ENCODE measurements around the gene PLK1. TPM values are rescaled to one million over a fixed set of nuclear protein-coding genes. Genes with fewer than 3 reads are reported as not detected.

The PLK1 gene
- total and polyA plus RNA-seq, 2 of the 13 experiments (the other 11 are each of a cell fraction or from before 2014, with no cell fraction given): 71.5 to 76.3 TPM

DNA sequence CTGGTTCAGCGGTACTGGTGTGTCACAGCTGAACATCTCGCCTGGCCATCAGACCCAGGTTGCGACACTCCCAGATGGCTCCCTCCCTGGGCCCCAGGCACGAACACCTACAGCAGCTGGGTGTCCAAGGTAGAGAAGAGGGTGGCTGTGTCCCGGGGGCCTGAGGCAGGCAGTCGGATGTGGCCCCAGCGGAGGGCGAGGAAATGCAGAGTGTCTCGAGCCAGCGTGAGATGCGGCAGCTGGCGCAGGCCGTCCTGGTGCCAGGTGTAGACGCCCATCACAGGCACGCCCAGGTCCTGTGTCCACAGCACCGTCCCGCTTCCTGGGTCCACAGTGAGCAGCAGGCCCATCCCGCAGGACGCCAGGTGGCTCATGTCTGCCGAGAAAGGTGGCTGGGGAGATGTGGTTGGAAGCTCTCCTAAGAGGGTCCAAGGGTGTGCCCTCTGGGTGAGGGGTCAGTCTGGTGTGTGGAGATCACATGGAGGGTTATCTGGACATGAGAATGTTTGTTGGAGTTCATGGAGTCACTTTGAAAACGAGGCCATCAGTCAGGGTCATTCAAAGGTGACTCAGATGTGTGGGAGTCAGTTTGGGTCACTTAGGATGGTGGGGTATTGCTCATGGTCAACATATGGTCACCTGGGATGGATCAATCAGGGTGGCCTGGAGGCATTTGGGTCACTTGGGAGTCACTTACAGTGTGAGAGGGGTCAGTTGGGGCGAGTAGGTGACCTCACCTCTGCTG lies 26.3 kb downstream of the PLK1 start (continued):
- TF ChIP-seq, protein P1, sequence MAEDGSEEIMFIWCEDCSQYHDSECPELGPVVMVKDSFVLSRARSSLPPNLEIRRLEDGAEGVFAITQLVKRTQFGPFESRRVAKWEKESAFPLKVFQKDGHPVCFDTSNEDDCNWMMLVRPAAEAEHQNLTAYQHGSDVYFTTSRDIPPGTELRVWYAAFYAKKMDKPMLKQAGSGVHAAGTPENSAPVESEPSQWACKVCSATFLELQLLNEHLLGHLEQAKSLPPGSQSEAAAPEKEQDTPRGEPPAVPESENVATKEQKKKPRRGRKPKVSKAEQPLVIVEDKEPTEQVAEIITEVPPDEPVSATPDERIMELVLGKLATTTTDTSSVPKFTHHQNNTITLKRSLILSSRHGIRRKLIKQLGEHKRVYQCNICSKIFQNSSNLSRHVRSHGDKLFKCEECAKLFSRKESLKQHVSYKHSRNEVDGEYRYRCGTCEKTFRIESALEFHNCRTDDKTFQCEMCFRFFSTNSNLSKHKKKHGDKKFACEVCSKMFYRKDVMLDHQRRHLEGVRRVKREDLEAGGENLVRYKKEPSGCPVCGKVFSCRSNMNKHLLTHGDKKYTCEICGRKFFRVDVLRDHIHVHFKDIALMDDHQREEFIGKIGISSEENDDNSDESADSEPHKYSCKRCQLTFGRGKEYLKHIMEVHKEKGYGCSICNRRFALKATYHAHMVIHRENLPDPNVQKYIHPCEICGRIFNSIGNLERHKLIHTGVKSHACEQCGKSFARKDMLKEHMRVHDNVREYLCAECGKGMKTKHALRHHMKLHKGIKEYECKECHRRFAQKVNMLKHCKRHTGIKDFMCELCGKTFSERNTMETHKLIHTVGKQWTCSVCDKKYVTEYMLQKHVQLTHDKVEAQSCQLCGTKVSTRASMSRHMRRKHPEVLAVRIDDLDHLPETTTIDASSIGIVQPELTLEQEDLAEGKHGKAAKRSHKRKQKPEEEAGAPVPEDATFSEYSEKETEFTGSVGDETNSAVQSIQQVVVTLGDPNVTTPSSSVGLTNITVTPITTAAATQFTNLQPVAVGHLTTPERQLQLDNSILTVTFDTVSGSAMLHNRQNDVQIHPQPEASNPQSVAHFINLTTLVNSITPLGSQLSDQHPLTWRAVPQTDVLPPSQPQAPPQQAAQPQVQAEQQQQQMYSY (CRISPR knock-in tag; IDR thresholded peaks at IDR 0.05): no peak
- TF ChIP-seq ZFP37 (CRISPR knock-in tag; IDR thresholded peaks at IDR 0.05; ENCODE audit: borderline replicate concordance): no peak
- TF ChIP-seq, protein P2, sequence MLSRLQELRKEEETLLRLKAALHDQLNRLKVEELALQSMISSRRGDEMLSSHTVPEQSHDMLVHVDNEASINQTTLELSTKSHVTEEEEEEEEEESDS (CRISPR knock-in tag; IDR thresholded peaks at IDR 0.05; ENCODE audit: borderline replicate concordance): no peak
- TF ChIP-seq ZSCAN12 (CRISPR knock-in tag; IDR thresholded peaks at IDR 0.05): no peak
- no peak for TF ChIP-seq ZMAT5 (CRISPR knock-in tag; IDR thresholded peaks at IDR 0.05; ENCODE audit: borderline replicate concordance, low read depth)
- TF ChIP-seq, protein P3, sequence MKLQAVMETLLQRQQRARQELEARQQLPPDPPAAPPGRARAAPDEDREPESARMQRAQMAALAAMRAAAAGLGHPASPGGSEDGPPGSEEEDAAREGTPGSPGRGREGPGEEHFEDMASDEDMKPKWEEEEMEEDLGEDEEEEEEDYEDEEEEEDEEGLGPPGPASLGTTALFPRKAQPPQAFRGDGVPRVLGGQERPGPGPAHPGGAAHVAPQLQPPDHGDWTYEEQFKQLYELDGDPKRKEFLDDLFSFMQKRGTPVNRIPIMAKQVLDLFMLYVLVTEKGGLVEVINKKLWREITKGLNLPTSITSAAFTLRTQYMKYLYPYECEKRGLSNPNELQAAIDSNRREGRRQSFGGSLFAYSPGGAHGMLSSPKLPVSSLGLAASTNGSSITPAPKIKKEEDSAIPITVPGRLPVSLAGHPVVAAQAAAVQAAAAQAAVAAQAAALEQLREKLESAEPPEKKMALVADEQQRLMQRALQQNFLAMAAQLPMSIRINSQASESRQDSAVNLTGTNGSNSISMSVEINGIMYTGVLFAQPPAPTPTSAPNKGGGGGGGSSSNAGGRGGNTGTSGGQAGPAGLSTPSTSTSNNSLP (IDR thresholded peaks at IDR 0.05; ENCODE audit: low read depth, low read length): no peak
- TF ChIP-seq ZBTB8A (CRISPR knock-in tag; IDR thresholded peaks at IDR 0.05; ENCODE audit: borderline replicate concordance, low read depth): no peak
- peak; percentile 70; the same call in 1 of the 2 replicates for TF ChIP-seq NRL (CRISPR knock-in tag; IDR thresholded peaks at IDR 0.05; ENCODE audit: borderline replicate concordance)
- TF ChIP-seq, protein P4, sequence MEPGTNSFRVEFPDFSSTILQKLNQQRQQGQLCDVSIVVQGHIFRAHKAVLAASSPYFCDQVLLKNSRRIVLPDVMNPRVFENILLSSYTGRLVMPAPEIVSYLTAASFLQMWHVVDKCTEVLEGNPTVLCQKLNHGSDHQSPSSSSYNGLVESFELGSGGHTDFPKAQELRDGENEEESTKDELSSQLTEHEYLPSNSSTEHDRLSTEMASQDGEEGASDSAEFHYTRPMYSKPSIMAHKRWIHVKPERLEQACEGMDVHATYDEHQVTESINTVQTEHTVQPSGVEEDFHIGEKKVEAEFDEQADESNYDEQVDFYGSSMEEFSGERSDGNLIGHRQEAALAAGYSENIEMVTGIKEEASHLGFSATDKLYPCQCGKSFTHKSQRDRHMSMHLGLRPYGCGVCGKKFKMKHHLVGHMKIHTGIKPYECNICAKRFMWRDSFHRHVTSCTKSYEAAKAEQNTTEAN (CRISPR knock-in tag; conservative IDR thresholded peaks at IDR 0.05): no peak
- no peak for TF ChIP-seq CENPT (CRISPR knock-in tag; IDR thresholded peaks at IDR 0.05; ENCODE audit: low read depth)
- TF ChIP-seq ZNF569 (CRISPR knock-in tag; IDR thresholded peaks at IDR 0.05; ENCODE audit: borderline replicate concordance): no peak
- TF ChIP-seq U2AF1 (optimal IDR thresholded peaks at IDR 0.05; ENCODE audit: low read depth, low read length): no peak
- TF ChIP-seq BORCS8-MEF2B (CRISPR knock-in tag; IDR thresholded peaks at IDR 0.05): no peak
- no peak for TF ChIP-seq ZNF615 (CRISPR knock-in tag; IDR thresholded peaks at IDR 0.05; ENCODE audit: borderline replicate concordance)
- no peak for TF ChIP-seq NFE2 (CRISPR knock-in tag; IDR thresholded peaks at IDR 0.05)
- no peak for TF ChIP-seq ADNP (CRISPR knock-in tag; IDR thresholded peaks at IDR 0.05)

All from HepG2 (cell line).